Adipose tissue (tissue), 3 donors: ENCODE data around the gene TMEM223. TPM values are rescaled to one million over a fixed set of nuclear protein-coding genes. Genes with fewer than 3 reads are reported as not detected.
A peak's percentile ranks its signal among the peaks of the same experiment; 100 is the strongest.
"Not testable (repeated sequence)": the region's sequence is repeated elsewhere in the genome, so short reads cannot be mapped to it uniquely, and the experiment has no call there.

Experiments used
- H3K27ac ChIP-seq: one replicate; pipeline ENCODE4 v1.5.1; 2013; ENCODE audit warnings: low read depth, low read length
- WGBS, 3 donors: extraction: QIAGEN DNeasy Blood & Tissue Kit; methylation state at CpG; one replicate each; pipeline ENCODE4 v1.1.7; 2013; 5-methylcytosine and 5-hydroxymethylcytosine counted together
- polyA plus RNA-seq, 3 donors: library from polyadenylated mRNA; stranded (reverse); fragments of 200-250 nt; gene quantifications; one replicate each; pipeline ENCODE4 v1.2.3, GENCODE V29; 2013
- donor health status: healthy with polysubstance abuse.
- donor health status: Bipolar disorder and iron deficiency.
- donor health status: healthy.

TMEM223 gene
- polyA plus RNA-seq, 3 donors = 16.2 to 19.9 (median 19.3) TPM

DNA sequence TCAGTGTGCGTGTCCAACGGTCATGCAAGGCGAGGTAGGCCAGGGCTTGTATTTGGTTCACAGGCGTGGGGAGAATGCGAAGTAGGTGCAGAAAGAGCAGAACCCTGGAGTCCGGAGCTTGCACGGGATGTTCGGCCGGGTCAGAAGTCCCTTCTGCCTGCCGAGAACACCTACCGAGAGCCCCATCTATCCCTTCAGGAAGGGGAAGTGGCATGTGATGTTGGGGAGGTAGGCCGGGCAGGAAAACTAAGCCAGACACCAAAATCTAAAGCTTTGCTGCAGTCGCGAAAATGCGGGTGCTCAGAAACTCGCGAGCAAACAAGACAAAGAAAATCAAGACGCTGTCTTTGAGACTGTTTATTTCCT lies 21.0 kb downstream of the TMEM223 start:
- H3K27ac ChIP-seq = no peak overlapping the region
- 1 to 2% (median 1%) methylated on average over 18 of the region's 18 CpGs for WGBS, 3 donors

DNA sequence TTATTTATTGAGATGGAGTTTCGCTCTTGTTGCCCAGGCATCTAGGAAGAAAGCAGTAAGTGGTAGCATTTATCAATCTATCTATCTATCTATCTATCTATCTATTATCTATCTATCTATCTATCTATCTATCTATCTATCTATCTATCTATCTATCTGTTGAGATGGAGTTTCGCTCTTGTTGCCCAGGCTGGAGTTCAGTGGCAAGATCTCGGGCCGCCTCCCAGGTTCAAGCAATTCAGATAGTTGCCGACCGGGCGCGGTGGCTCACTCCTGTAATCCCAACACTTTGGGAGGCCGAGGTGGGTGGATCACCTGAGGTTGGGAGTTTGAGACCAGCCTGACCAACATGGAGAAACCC lies 31.0 kb downstream of the TMEM223 start:
- H3K27ac ChIP-seq = not testable (repeated sequence)
- WGBS, 3 donors = 32 to 41% (median 38%) methylated on average over 9 of the region's 9 CpGs

DNA sequence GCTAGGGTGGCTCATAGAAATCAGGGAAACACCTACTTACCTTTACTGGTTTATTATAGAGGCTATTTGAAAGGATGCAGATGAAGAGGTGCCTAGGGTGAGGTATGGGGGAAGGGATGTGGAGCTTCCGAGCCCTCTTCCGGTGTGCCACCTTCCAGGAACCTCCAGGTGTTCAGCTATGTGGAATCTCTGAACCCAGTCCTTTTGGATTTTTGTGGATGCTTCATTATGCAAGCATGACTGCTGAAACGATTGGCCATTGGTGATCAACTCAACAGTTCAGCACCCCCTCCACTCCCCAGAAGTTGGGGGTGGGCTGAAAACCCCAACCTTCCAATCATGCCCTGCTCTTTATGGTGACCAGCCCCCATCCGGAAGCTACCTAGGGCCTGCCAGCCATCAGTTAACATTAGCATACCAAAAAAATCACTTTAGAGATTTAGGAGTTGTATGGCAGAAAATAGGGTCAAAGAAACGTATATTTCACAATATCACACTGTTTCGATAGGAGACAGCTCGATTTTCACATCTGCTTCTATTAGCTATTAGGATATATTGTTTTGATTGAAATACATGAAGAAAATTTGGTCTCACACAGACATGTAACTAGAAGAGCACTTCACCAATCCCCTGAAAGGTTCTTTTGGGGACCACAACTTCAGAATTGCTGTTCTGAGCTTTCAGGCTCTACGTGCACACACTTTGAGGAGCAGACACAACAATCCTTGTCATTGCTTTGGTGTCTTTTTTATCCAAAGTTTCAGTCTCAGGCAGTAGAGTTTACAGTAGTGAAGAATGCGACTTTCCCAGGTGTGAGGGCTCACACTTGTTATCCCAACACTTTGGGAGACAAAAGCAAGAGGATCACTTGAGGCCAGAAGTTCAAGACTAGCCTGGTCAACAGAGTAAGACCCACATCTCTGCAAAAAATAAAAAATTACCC lies 33.7 kb downstream of the TMEM223 start:
- H3K27ac ChIP-seq = no peak overlapping the region
- 63 to 71% (median 67%) methylated on average over 9 of the region's 9 CpGs for WGBS, 3 donors

DNA sequence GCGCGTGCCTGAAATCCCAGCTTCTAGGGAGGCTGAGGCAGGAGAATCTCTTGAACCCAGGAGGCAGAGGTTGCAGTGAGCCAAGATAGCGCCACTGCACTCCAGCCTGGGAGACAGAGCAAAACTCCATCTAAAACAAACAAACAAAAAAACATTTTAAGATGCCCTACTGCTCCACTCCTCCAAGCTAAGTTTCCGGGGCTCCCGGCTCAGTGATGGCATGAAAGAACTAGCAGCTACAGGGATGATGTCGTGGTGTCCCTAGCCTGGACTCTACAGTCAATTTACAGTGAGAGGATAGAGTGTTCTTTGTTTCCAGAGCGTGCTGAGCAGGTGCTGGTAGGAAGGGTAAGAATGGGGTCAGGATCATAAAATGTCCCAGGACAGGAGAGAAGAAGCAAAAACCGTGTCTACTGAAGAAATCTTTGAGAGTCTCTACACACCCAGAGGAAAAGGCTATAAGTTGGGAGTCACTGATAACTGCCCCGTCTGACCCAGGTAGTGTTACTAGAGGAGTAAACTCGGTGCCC lies 36.7 kb downstream of the TMEM223 start:
- H3K27ac ChIP-seq = no peak overlapping the region
- 73 to 87% (median 85%) methylated on average over 10 of the region's 10 CpGs for WGBS, 3 donors

DNA sequence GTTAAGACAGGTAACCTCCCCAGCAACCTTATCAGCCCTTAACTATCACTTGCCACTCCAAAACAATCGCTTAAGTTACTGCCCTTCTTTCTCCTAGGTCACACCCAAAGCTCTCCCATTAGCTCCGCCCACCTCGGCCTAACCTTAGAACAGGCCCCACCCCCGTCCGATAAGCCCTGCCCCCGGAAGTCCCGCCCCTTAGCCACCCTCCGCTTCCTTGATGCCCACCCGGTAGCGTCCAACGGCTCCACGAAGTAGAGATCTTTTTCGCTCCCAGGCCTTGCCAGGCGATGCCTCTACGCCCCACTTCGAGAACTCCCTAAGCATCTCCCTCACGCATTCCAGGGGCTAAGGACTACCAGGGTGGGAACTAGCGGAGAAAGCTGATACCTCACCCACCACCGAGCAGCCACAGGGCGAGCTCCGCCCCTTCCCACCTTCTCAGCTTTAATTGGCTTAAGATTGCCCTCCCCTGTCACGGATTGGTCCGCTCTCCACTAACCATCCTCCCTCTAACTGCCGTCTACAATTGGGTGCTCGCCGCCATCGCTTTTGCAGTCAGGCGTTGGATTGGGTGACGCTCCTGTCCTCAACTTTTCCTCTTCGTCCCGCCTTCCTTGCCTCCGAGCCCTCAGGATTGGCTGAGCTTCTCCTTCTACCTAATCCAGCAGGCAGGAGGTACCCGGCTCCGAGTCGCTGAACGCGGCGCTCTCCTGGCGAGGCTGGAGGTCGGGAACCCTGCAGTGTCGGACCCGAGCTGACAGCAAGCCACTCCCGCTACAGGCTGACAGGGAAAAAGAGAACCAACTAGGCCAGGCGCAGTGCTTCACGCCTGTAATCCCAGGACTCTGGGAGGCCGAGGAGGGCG lies 37.8 kb downstream of the TMEM223 start, which contains the start of gene ZBTB3:
Gene ZBTB3, minus strand, starts transcription at position 425 of the 868 bp plus-strand sequence. CDS start 496 bp downstream, outside the sequence.
- H3K27ac ChIP-seq = peak within 1 kb of the TSS; percentile 12
- 0 to 1% (median 1%) methylated on average over 45 to 47 of the region's 47 CpGs for WGBS, 3 donors

DNA sequence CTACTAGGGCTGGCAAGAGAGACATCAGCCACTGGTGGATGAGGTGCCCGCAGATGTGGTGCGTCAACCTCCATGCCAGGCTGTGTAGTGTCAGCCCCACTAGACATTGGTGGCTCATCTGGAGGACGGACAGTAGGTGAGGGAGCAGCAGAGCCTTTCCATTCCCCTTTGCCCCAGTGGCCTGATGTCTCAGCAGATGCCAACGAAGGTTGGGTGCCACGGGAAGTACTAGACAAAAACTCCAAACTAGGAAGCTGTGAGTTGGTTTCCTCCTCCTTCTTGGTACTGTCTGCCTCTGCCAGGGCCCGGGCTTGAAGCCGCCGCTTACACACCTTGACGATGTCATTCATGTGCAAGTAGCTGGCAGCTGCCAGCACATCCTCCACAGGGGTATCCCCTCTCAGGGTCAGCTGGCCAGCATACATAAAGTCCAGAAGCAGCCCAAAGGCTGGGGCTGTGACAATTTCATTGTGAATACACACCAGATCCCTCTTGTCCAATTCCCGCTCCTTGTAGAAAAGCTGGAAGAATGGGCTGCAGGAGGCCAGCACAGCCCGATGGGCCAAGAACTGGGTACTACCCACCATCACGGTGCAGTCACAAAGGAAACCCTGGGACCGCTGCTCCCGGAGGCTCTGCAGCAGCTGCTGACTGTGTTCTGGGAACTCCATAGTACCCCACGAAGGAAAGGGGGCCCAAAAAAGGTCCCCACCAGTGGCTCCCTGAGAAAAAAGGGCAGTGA lies 38.6 kb downstream of the TMEM223 start:
- no peak overlapping the region for H3K27ac ChIP-seq
- WGBS, 3 donors = 62 to 75% (median 73%) methylated on average over 15 of the region's 15 CpGs

DNA sequence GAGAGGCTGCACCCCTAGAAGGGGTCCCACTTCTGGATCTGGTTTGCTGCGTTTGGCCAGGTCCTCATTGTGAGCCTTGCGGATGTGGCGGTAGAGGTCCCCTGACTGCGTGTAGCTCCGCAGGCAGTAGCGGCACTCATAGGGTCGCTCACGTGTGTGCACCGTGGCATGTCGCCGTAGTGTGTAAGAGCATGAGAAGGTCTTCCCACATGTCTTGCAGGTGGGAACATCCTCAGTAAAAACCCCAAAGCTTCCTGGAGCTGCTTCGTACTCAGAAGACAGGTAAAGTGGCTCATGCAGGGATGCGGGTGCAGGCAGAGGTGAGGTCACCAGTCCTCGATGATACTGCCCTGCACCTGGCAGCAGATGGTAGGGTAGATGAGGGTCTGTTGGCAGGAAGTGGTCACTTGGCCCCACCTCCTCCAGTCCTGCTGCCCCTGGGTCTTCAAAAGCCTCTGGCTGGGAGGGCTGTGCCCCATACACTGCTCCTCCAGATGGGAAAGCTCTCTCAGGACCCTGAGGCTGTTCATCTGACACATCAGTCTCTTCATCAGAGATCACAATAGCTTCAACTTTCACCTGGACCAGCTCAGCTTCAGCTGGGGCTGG lies 39.5 kb downstream of the TMEM223 start:
- H3K27ac ChIP-seq = no peak overlapping the region
- 95 to 97% (median 97%) methylated on average over 14 of the region's 14 CpGs for WGBS, 3 donors

DNA sequence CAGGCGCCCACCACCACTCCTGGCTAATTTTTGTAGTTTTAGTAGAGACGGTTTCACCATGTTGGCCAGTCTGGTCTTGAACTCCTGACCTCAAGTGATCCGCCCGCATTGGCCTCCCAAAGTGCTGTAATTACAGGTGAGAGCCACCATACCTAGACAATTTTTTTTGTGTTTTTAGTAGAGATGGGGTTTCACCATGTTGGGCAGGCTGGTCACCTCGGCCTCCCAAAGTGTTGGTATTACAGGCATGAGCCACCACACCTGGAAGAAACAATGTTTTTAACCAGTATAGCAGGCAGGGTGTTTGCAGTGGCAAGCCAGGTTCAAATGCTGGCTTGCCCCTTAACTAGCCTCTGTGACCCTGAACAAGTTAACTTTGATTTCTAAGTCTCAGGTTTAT lies 41.9 kb downstream of the TMEM223 start:
- not testable (repeated sequence) for H3K27ac ChIP-seq
- WGBS, 3 donors = 94 to 97% (median 96%) methylated on average over 5 of the region's 5 CpGs

DNA sequence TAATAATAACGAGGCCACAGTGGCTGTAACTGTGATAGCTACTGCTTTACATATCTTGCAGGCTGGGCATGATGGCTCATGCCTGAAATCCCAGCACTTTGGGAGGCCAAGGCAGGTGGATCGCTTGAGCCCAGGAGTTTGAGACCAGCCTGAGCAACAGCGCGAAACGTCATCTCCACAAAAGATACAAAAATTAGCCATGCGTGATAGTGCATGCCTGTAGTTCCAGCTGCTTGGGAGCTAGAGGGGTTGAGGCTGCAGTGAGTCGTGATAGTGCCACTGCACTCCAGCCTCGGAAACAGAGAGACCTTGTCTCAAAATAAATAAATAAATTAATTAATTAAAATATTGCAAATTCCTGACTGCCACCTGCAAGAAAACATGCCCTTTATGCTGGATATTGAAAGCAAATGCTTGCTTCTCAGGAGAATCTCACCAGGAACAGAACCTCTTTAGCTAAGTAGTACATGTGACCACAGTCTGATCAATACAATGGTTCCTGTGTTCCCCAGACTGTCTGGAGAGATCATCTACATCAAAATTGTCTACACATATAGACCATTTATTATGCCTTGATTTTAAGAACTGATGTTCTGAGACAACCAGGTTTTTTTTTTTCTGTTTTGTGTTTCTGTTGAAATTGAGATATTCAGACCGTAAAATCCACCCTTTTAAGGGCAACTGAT lies 44.2 kb downstream of the TMEM223 start:
- no peak overlapping the region for H3K27ac ChIP-seq
- 66 to 90% (median 87%) methylated on average over 9 of the region's 9 CpGs for WGBS, 3 donors

Other genes starting within 250 kb of the TMEM223 start
- gene AHNAK, start 245.2 kb downstream of the TMEM223 start, polyA plus RNA-seq = 100 to 1,000 TPM in 2 of 3 donors, 10 to 100 TPM in 1; 27.1 to 199 (median 193) TPM
- gene EEF1G, start 218.1 kb downstream of the TMEM223 start, polyA plus RNA-seq = 1,000 to 10,000 TPM; 1,025 to 2,248 (median 1,633) TPM
- 10 to 100 TPM; 15.8 to 16.2 (median 15.9) TPM for gene TUT1, start 200.5 kb downstream of the TMEM223 start, polyA plus RNA-seq
- 10 to 100 TPM; 17.3 to 72.4 (median 48.1) TPM for gene MTA2, start 190.1 kb downstream of the TMEM223 start, polyA plus RNA-seq
- gene EML3, start 179.2 kb downstream of the TMEM223 start, polyA plus RNA-seq = 100 to 1,000 TPM in 1 of 3 donors, 10 to 100 TPM in 2; 23.6 to 103 (median 79.4) TPM
- gene ROM1, start 178.7 kb downstream of the TMEM223 start, polyA plus RNA-seq = 10 to 100 TPM in 2 of 3 donors, 1 to 10 TPM in 1; 3.6 to 25.6 (median 21.1) TPM
- gene B3GAT3, start 170.0 kb downstream of the TMEM223 start, polyA plus RNA-seq = 10 to 100 TPM; 25.0 to 42.7 (median 39.8) TPM
- gene GANAB, start 145.4 kb downstream of the TMEM223 start, polyA plus RNA-seq = 100 to 1,000 TPM in 1 of 3 donors, 10 to 100 TPM in 2; 61.7 to 122 (median 86.9) TPM
- gene INTS5, start 138.7 kb downstream of the TMEM223 start, polyA plus RNA-seq = 10 to 100 TPM in 1 of 3 donors, 1 to 10 TPM in 2; 6.6 to 12.2 (median 7.8) TPM
- 10 to 100 TPM; 46.5 to 78.3 (median 72.4) TPM for gene C11orf98, start 126.8 kb downstream of the TMEM223 start, polyA plus RNA-seq
- 10 to 100 TPM in 2 of 3 donors, 1 to 10 TPM in 1; 9.7 to 18.6 (median 11.6) TPM for gene CSKMT, start 126.7 kb downstream of the TMEM223 start, polyA plus RNA-seq
- gene UQCC3, start 120.3 kb downstream of the TMEM223 start, polyA plus RNA-seq = 10 to 100 TPM in 2 of 3 donors, 1 to 10 TPM in 1; 9.4 to 16.0 (median 10.2) TPM
- gene LBHD1, start 119.7 kb downstream of the TMEM223 start, polyA plus RNA-seq = 1 to 10 TPM; 2.4 to 5.2 (median 4.4) TPM
- gene UBXN1, start 112.9 kb downstream of the TMEM223 start, polyA plus RNA-seq = 100 to 1,000 TPM; 127 to 237 (median 188) TPM
- gene LRRN4CL, start 102.5 kb downstream of the TMEM223 start, polyA plus RNA-seq = 10 to 100 TPM in 2 of 3 donors, 1 to 10 TPM in 1; 4.3 to 39.1 (median 17.7) TPM
- gene BSCL2, start 84.6 kb downstream of the TMEM223 start, polyA plus RNA-seq = 10 to 100 TPM; 45.9 to 61.7 (median 46.3) TPM
- gene GNG3, start 84.3 kb downstream of the TMEM223 start, polyA plus RNA-seq = under 1 TPM in 2 of 3 donors, not detected in 1; 0.09 to 0.12 TPM
- 10 to 100 TPM; 17.2 to 34.2 (median 23.1) TPM for gene HNRNPUL2, start 64.5 kb downstream of the TMEM223 start, polyA plus RNA-seq
- 10 to 100 TPM; 15.1 to 30.1 (median 16.2) TPM for gene TTC9C, start 63.5 kb downstream of the TMEM223 start, polyA plus RNA-seq
- gene ZBTB3, start 37.8 kb downstream of the TMEM223 start, polyA plus RNA-seq = 1 to 10 TPM; 1.7 to 4.2 (median 2.9) TPM
- gene POLR2G, start 30.4 kb downstream of the TMEM223 start, polyA plus RNA-seq = 100 to 1,000 TPM in 1 of 3 donors, 10 to 100 TPM in 2; 53.7 to 104 (median 86.3) TPM
- gene TAF6L, start 20.6 kb downstream of the TMEM223 start, polyA plus RNA-seq = 10 to 100 TPM; 13.1 to 18.2 (median 14.7) TPM
- 10 to 100 TPM; 46.0 to 65.1 (median 48.4) TPM for gene TMEM179B, start 4.6 kb downstream of the TMEM223 start, polyA plus RNA-seq
- 10 to 100 TPM; 45.1 to 85.1 (median 68.3) TPM for gene NXF1, start 13.4 kb upstream of the TMEM223 start, polyA plus RNA-seq
- gene STX5, start 40.0 kb upstream of the TMEM223 start, polyA plus RNA-seq = 10 to 100 TPM; 29.6 to 40.2 (median 32.2) TPM
- gene TEX54, start 40.8 kb upstream of the TMEM223 start, polyA plus RNA-seq = not detected
- 10 to 100 TPM; 21.3 to 52.5 (median 37.5) TPM for gene WDR74, start 47.6 kb upstream of the TMEM223 start, polyA plus RNA-seq
- 100 to 1,000 TPM in 2 of 3 donors, 10 to 100 TPM in 1; 62.6 to 146 (median 103) TPM for gene SLC3A2, start 88.9 kb upstream of the TMEM223 start, polyA plus RNA-seq
- under 1 TPM in 1 of 3 donors, not detected in 2; 0.10 TPM for gene CHRM1, start 129.4 kb upstream of the TMEM223 start, polyA plus RNA-seq
- not detected for gene SLC22A6, start 193.0 kb upstream of the TMEM223 start, polyA plus RNA-seq
- not detected for gene SLC22A8, start 223.8 kb upstream of the TMEM223 start, polyA plus RNA-seq